Chondrocyte (in vitro differentiated cells): ENCODE measurements around the gene CDH12. TPM values are rescaled to one million over a fixed set of nuclear protein-coding genes. Genes with fewer than 3 reads are reported as not detected.

ENCODE experiments used
- DNase-seq: peaks from one replicate; pipeline ENCODE4 v3.0.0; 2021; ENCODE audit warnings: mixed read lengths, low spot score
- H3K27ac Mint-ChIP-seq: one replicate; pipeline ENCODE4 v1.8.0; 2021; ENCODE audit warnings: mild to moderate bottlenecking, moderate library complexity, mixed read lengths; ENCODE audit not compliant: unreplicated experiment
- H3K27me3 Mint-ChIP-seq: 2 replicates; pipeline ENCODE4 v1.8.0; 2021; ENCODE audit warnings: low read depth, mixed read lengths
- H3K36me3 Mint-ChIP-seq: 2 replicates; pipeline ENCODE4 v1.8.0; 2021; ENCODE audit warnings: low read depth, mixed read lengths
- H3K4me1 Mint-ChIP-seq: 2 replicates; pipeline ENCODE4 v1.8.0; 2021; ENCODE audit warnings: low read depth, mild to moderate bottlenecking, mixed read lengths
- H3K4me3 Mint-ChIP-seq: one replicate; pipeline ENCODE4 v1.8.0; 2021; ENCODE audit warnings: mild to moderate bottlenecking, moderate library complexity, mixed read lengths; ENCODE audit not compliant: unreplicated experiment
- H3K9me3 Mint-ChIP-seq: 2 replicates; pipeline ENCODE4 v1.8.0; 2021; ENCODE audit warnings: low read depth, mixed read lengths
- CTCF ChIP-seq: fragments of 200-600 bp; sonication (generic); IDR thresholded peaks from 2 replicates; pipeline ENCODE4 v1.5.0; 2021; ENCODE audit warnings: antibody characterized with exemption, mild to moderate bottlenecking, moderate library complexity
- long read RNA-seq: library from polyadenylated mRNA; stranded (forward); transcript quantifications from one replicate; pipeline ENCODE4 v2.0.0, GENCODE V29; 2021
- total RNA-seq: library from RNA; stranded (reverse); gene quantifications from 3 replicates; pipeline ENCODE4 v1.2.1, GENCODE V29; 2021

Gene CDH12
- not detected in 3 replicates for total RNA-seq
- long read RNA-seq, result 0 reads

DNA sequence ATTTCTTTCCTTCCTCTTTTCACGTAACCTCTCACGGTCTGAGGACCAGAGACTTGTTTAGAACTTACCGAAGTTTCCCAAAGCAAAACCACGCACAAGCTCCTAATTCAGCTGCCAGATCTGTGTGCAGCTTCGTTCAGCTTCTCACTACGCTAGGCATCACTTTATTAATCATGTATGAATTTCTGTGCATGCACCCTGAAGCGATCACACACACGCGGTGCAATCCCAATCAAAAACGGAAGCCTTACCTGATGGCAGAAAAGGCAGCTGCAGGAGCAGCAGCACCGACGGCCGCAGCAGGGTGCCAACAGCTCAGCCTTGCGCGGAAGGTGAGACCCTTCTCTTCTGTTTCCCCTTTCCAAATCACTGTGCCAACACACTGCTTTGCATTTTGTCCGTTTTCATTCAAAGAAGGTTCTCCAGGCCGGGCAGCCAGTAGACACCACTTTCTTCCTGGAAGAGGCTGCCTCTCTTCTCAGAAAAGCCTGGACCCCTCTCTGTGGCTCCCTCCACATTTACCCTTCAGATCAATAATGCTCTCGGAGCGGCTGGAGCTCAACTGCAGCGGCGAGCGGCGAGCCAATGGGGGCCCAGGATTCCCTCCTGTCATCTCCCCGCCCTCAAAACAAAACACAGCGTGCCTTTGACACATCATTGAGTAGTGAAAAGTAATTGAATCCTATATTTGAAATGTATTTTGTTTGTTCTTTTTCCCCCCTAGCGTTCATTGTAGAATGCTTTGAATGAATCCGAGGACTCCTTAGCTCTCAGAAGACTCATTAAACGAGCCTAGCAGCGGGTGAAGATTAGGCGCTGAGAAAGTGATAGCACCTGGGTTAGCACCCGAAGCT lies at the start of gene CDH12:
Gene CDH12, minus strand, starts transcription at position 538 of the 854 bp plus-strand sequence.
- no peaks in the 10 kb centered on the region for H3K9me3 Mint-ChIP-seq
- no peak for TF ChIP-seq CTCF
- H3K4me1 Mint-ChIP-seq, result peaks cover 13% of the 10 kb centered on the region
- DNase-seq, result no peak
- no peaks in the 10 kb centered on the region for H3K36me3 Mint-ChIP-seq
- peaks cover 59% of the 10 kb centered on the region for H3K27me3 Mint-ChIP-seq
- no peak within 1 kb of the TSS for H3K27ac Mint-ChIP-seq
- H3K4me3 Mint-ChIP-seq, result peak within 1 kb of the TSS; percentile 53

DNA sequence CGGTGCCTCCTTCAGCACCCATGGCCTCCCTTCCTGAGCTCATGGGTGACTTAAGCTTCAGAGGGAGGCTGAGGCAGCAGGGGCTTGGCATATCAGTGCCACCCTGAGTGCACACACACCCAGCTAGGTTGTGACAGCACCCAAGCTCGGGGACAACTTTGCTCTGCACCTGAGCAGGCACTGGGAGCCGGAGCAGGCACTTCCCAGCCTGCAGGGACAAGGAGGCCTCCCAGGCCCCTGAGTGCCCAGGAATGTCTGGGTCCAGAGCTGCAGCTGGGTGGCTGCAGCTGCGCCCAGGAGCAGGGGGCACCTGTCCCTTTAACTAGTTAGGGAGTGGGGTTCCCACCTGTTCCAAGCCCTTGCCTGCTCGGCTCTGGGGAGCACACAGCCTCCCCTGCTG lies 48.7 kb upstream of the CDH12 start:
- Mint-ChIP-seq H3K36me3 (no peaks in the 10 kb centered on the region), H3K9me3 (no peaks in the 10 kb centered on the region), H3K4me3 (no peak overlapping the region), H3K27me3 (peaks cover 2% of the 10 kb centered on the region), H3K27ac (no peak overlapping the region), H3K4me1 (no peaks in the 10 kb centered on the region)
- TF ChIP-seq CTCF, result no peak
- no peak for DNase-seq

DNA sequence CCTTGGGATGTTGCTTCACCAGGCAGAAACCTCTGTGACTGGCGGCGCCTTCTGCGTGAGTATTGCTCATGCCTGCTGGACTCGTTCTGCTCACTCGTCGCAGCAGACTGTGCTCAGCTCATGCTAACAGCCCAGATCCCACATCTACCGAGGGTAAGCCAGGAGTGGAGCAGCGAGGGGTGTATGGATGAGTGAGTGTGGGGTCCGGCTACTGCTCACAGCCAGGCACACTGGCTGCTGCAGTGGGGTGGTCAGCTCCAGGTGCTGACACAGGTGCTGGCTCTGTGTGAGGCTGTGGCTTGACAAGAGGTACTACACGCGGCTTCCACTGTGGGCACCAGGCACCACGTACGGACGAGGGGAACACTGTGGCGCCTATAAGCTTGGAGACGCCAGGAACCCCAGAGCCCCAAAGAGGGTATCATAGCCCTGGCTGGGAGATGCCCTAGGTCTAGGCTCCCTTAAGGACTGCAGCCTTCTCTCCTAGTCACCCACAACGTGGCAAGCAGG lies 47.7 kb upstream of the CDH12 start:
- Mint-ChIP-seq H3K4me3 (no peak overlapping the region), H3K27ac (no peak overlapping the region), H3K9me3 (no peaks in the 10 kb centered on the region), H3K36me3 (no peaks in the 10 kb centered on the region), H3K4me1 (peaks cover 9% of the 10 kb centered on the region), H3K27me3 (peaks cover 2% of the 10 kb centered on the region)
- no peak for DNase-seq
- TF ChIP-seq CTCF, result no peak

DNA sequence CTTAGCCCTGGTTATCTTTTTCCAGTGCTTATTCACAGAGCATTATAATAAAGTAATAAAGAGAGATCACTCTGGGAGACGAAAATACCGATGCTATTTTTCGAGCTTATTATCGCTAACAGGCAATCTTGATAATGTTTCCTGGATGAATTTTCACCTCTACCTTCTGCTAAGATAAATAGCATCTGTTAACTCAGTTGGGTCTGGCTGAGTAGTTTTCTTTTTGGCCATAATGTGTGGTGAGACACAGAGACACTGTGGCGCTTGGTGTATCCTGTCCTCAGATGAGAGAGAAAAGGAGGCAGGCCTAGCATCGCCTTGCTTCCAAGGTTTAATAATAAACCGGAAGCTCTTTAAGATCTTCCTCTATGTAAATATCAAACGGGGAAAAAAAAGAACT lies 46.2 kb upstream of the CDH12 start:
- H3K27ac Mint-ChIP-seq, result no peak overlapping the region
- H3K4me1 Mint-ChIP-seq, result peaks cover 14% of the 10 kb centered on the region
- no peak for DNase-seq
- peaks cover 1% of the 10 kb centered on the region for H3K27me3 Mint-ChIP-seq
- peaks cover 2% of the 10 kb centered on the region for H3K9me3 Mint-ChIP-seq
- H3K4me3 Mint-ChIP-seq, result no peak overlapping the region
- H3K36me3 Mint-ChIP-seq, result no peaks in the 10 kb centered on the region
- TF ChIP-seq CTCF, result no peak

DNA sequence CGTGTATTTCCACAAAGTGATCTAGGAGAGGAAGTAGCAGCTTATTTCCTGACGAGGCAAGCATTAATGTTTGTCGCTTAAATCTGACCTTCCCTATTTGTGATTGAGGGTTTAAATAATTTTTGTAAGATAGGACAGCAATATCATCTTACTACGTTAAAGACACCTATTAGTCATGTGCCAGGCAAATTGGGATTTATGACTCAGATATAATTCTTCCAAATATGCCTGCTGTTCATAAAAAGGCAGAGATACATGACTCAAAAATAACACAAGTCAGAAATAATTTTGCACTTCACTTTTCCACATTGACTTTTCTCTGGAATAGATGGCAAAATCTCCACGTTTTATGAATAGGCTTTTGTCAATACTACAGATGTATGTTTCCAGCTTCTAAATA lies 43.0 kb upstream of the CDH12 start:
- Mint-ChIP-seq H3K27me3 (no peaks in the 10 kb centered on the region), H3K27ac (no peak overlapping the region), H3K4me1 (peaks cover 14% of the 10 kb centered on the region), H3K4me3 (no peak overlapping the region), H3K9me3 (peaks cover 2% of the 10 kb centered on the region), H3K36me3 (no peaks in the 10 kb centered on the region)
- no peak for TF ChIP-seq CTCF
- no peak for DNase-seq
